Activated T-cell treated with anti-CD3 and anti-CD28 coated beads for 4 hours (primary cell): ENCODE measurements around the gene TMEM139.

Experiments used
- DNase-seq: peaks from one replicate; pipeline ENCODE4 v3.0.0-alpha.2; 2020

The TMEM139 gene

GRCh38 chr7:143290293-143290692 is 5.5 kb downstream of the TMEM139 start:
- no peak for DNase-seq

- DNase-seq, result no peak
Observed at GRCh38 chr7:143292876-143293275, 8.1 kb downstream of the TMEM139 start.

- no peak for DNase-seq
Observed at GRCh38 chr7:143295870-143296269, 11.1 kb downstream of the TMEM139 start.

GRCh38 chr7:143296686-143297085 is 11.9 kb downstream of the TMEM139 start:
- DNase-seq, result no peak

- DNase-seq, result no peak
Observed at GRCh38 chr7:143299346-143299745, 14.6 kb downstream of the TMEM139 start.

- peak; percentile 60 for DNase-seq
Observed at GRCh38 chr7:143299840-143300239, 15.1 kb downstream of the TMEM139 start.

- DNase-seq, result no peak
Observed at GRCh38 chr7:143300959-143301935, 16.5 kb downstream of the TMEM139 start.

GRCh38 chr7:143303733-143304132 is 19.0 kb downstream of the TMEM139 start:
- no peak for DNase-seq

- DNase-seq, result no peak
Observed at GRCh38 chr7:143304938-143305337, 20.2 kb downstream of the TMEM139 start.

GRCh38 chr7:143305423-143306070 is 20.8 kb downstream of the TMEM139 start:
- peak; percentile 61 for DNase-seq

GRCh38 chr7:143308632-143309031 is 23.9 kb downstream of the TMEM139 start:
- no peak for DNase-seq

GRCh38 chr7:143314127-143314526 is 29.4 kb downstream of the TMEM139 start:
- no peak for DNase-seq

GRCh38 chr7:143315776-143316175 is 31.0 kb downstream of the TMEM139 start, which contains the start of gene CLCN1:
Gene CLCN1, plus strand, starts transcription at chr7:143316111. Its CDS starts 102 bp downstream, at chr7:143316213.
- no peak for DNase-seq

- no peak for DNase-seq
Observed at GRCh38 chr7:143316492-143316891, 31.7 kb downstream of the TMEM139 start.

GRCh38 chr7:143318661-143319060 is 33.9 kb downstream of the TMEM139 start:
- no peak for DNase-seq

- no peak for DNase-seq
Observed at GRCh38 chr7:143320620-143321019, 35.9 kb downstream of the TMEM139 start.

- DNase-seq, result no peak
Observed at GRCh38 chr7:143321242-143321641, 36.5 kb downstream of the TMEM139 start.

- no peak for DNase-seq
Observed at GRCh38 chr7:143321734-143322133, 37.0 kb downstream of the TMEM139 start.

GRCh38 chr7:143322760-143323633 is 38.2 kb downstream of the TMEM139 start:
- no peak for DNase-seq

GRCh38 chr7:143323653-143324052 is 38.9 kb downstream of the TMEM139 start:
- DNase-seq, result no peak

- no peak for DNase-seq
Observed at GRCh38 chr7:143325240-143325639, 40.5 kb downstream of the TMEM139 start.

GRCh38 chr7:143327903-143328302 is 43.1 kb downstream of the TMEM139 start:
- DNase-seq, result no peak
